HCT116 (cell line): ENCODE data around the gene HOXC4. TPM values are rescaled to one million over a fixed set of nuclear protein-coding genes. Genes with fewer than 3 reads are reported as not detected.

Source experiments
- ATAC-seq: fragments of 200-7000 bp; cut with Tn5 transposase; 2 replicates; pipeline ENCODE4 v1.9.1; 2020; ENCODE audit warnings: mild to moderate bottlenecking, moderate library complexity
- BruUV-seq: library from RNA; stranded (reverse); fragments of 400-500 nt; replicated peaks from 2 replicates; lab custom pipeline; 2021; lab: Mats Ljungman, UMichigan
- CTCF ChIA-PET: fragments of 300-600 bp; sonication (Branson Sonifier 250); formaldehyde crosslinking; loops from one replicate; lab custom pipeline; 2021; ENCODE audit warnings: antibody characterized with exemption; lab: Charles Lee
- POLR2A ChIA-PET: fragments of 300-600, 350-600 bp; sonication (Branson Sonifier 250); formaldehyde crosslinking; loops from one replicate; lab custom pipeline; 2021; ENCODE audit warnings: antibody characterized with exemption; lab: Charles Lee
- RAD21 ChIA-PET, 2 experiments: fragments of 300-600 bp; sonication (Branson Sonifier 250); formaldehyde crosslinking; loops; one replicate each; lab custom pipeline; 2023; ENCODE audit warnings: low total read pairs in 2 of 2; ENCODE audit not compliant: uncharacterized antibody in 2 of 2, unreplicated experiment in 2 of 2, low non-redundant PET in 1 of 2; lab: Charles Lee
- DNase-seq: peaks from one replicate; pipeline ENCODE4 v3.0.0-alpha.2; 2010; ENCODE audit warnings: low read depth, low spot score
- H2AFZ ChIP-seq: fragments of 200-600 bp; shearing (Covaris generic), sonication (generic); 2 replicates; pipeline ENCODE4 v1.6.1; 2017; ENCODE audit warnings: low read depth, mixed run types, mixed read lengths, antibody characterized with exemption, low read length; ENCODE audit not compliant: poor library complexity, severe bottlenecking
- H3K27ac ChIP-seq: 2 replicates; pipeline ENCODE4 v1.5.1; 2012; ENCODE audit warnings: low read depth, low read length
- H3K27me3 ChIP-seq: fragments of 200-600 bp; sonication (generic); 2 replicates; pipeline ENCODE4 v1.6.1; 2016; ENCODE audit warnings: mixed run types, low read length, mixed read lengths; ENCODE audit not compliant: insufficient read depth
- H3K36me3 ChIP-seq, 2 experiments: fragments of 200-500 bp in 1 of 2; fragments of 200-600 bp in 1 of 2; sonication (Bioruptor generic) in 1 of 2; sonication (generic) in 1 of 2; 2 replicates each; pipeline versions ENCODE4 v1.5.1 to v1.6.1; 2014 to 2016; ENCODE audit warnings: low read length in 2 of 2, inconsistent platforms in 1 of 2, mixed read lengths in 1 of 2, mixed run types in 1 of 2; ENCODE audit not compliant: insufficient read depth in 2 of 2, control insufficient read depth in 1 of 2
- H3K4me1 ChIP-seq, 2 experiments: fragments of 200-600 bp in 1 of 2; sonication (generic) in 1 of 2; 2 replicates each; pipeline versions ENCODE4 v1.5.1 to v1.6.1; 2012 to 2017; ENCODE audit warnings: low read length in 2 of 2, inconsistent platforms in 1 of 2, mild to moderate bottlenecking in 1 of 2, mixed read lengths in 1 of 2, mixed run types in 1 of 2, moderate library complexity in 1 of 2; ENCODE audit not compliant: insufficient read depth in 2 of 2, control insufficient read depth in 1 of 2
- H3K4me2 ChIP-seq: fragments of 200-600 bp; sonication (generic); 2 replicates; pipeline ENCODE4 v1.6.1; 2017; ENCODE audit warnings: mixed run types, low read length, mixed read lengths
- H3K4me3 ChIP-seq, 2 experiments: fragments of 200-600 bp in 1 of 2; sonication (generic) in 1 of 2; replicated peaks in 1 of 2; 2 replicates each; pipeline ENCODE4 v1.5.1; 2011 to 2016; ENCODE audit warnings: low read length in 2 of 2, control low read depth in 1 of 2, low read depth in 1 of 2, mild to moderate bottlenecking in 1 of 2, mixed read lengths in 1 of 2, mixed run types in 1 of 2
- H3K79me2 ChIP-seq: fragments of 200-600 bp; sonication (generic); 2 replicates; pipeline ENCODE4 v1.6.1; 2017; ENCODE audit warnings: mild to moderate bottlenecking, mixed run types, low read length, moderate library complexity, mixed read lengths; ENCODE audit not compliant: insufficient read depth
- H3K9ac ChIP-seq: fragments of 200-600 bp; sonication (generic); 2 replicates; pipeline ENCODE4 v1.6.1; 2016; ENCODE audit warnings: low read length, mixed read lengths
- H3K9me2 ChIP-seq: fragments of 200-600 bp; sonication (generic), shearing (Covaris generic); 2 replicates; pipeline ENCODE4 v1.6.1; 2017; ENCODE audit warnings: mixed run types, mild to moderate bottlenecking, moderate library complexity; ENCODE audit not compliant: insufficient read depth
- H3K9me3 ChIP-seq, 2 experiments: fragments of 200-500 bp in 1 of 2; fragments of 200-600 bp in 1 of 2; sonication (Bioruptor generic) in 1 of 2; sonication (generic) in 1 of 2; 2 replicates each; pipeline ENCODE4 v1.6.1; 2014 to 2017; ENCODE audit warnings: low read length in 2 of 2, mixed read lengths in 2 of 2, inconsistent platforms in 1 of 2, low read depth in 1 of 2, mild to moderate bottlenecking in 1 of 2, mixed run types in 1 of 2, moderate library complexity in 1 of 2; ENCODE audit not compliant: control insufficient read depth in 1 of 2, insufficient read depth in 1 of 2
- H4K20me1 ChIP-seq: fragments of 200-600 bp; sonication (generic), shearing (Covaris generic); 2 replicates; pipeline ENCODE4 v1.6.1; 2017; ENCODE audit warnings: mixed run types, mild to moderate bottlenecking, moderate library complexity; ENCODE audit not compliant: insufficient read depth
- CBX3 ChIP-seq: IDR thresholded peaks from 2 replicates; pipeline ENCODE4 v1.6.1; 2012; ENCODE audit warnings: low read depth
- EGR1 ChIP-seq: IDR thresholded peaks from 2 replicates; pipeline ENCODE4 v1.6.1; 2012; ENCODE audit warnings: low read depth
- ELF1 ChIP-seq: IDR thresholded peaks from 2 replicates; pipeline ENCODE4 v1.6.1; 2012; ENCODE audit warnings: low read depth, borderline replicate concordance
- EZH2phosphoT487 ChIP-seq: fragments of 200-600 bp; IDR thresholded peaks from 2 replicates; pipeline ENCODE4 v1.6.1; 2018; ENCODE audit warnings: antibody characterized with exemption, borderline replicate concordance
- FOSL1 ChIP-seq: IDR thresholded peaks from 2 replicates; pipeline ENCODE4 v1.6.1; 2012; ENCODE audit warnings: low read depth
- JUND ChIP-seq: IDR thresholded peaks from 2 replicates; pipeline ENCODE4 v1.6.1; 2012
- POLR2A ChIP-seq: IDR thresholded peaks from 2 replicates; pipeline ENCODE4 v1.7.0; 2011; ENCODE audit warnings: borderline replicate concordance; ENCODE audit not compliant: insufficient read depth, insufficient read length; ENCODE audit errors: extremely low read depth
- RAD21 ChIP-seq: IDR thresholded peaks from 2 replicates; pipeline ENCODE4 v1.6.1; 2012; ENCODE audit warnings: low read depth, mild to moderate bottlenecking
- SIN3A ChIP-seq: IDR thresholded peaks from 2 replicates; pipeline ENCODE4 v1.6.1; 2012; ENCODE audit warnings: low read depth
- TCF7L2 ChIP-seq: IDR thresholded peaks from 2 replicates; pipeline ENCODE4 v1.7.0; 2011; ENCODE audit warnings: borderline replicate concordance, inconsistent platforms; ENCODE audit not compliant: insufficient read depth, insufficient read length; ENCODE audit errors: extremely low read depth
- YY1 ChIP-seq: IDR thresholded peaks from 2 replicates; pipeline ENCODE4 v1.6.1; 2011; ENCODE audit warnings: low read length, low read depth, moderate library complexity, mild to moderate bottlenecking; ENCODE audit not compliant: insufficient replicate concordance; ENCODE audit errors: extremely low read depth
- ZNF274 ChIP-seq: fragments of 200-500 bp; sonication (Bioruptor generic); IDR thresholded peaks from 2 replicates; pipeline ENCODE4 v1.6.1; 2014; ENCODE audit warnings: mild to moderate bottlenecking, low read depth, low read length, inconsistent platforms
- intact Hi-C: fragments of 100-400 bp; cut with micrococcal nuclease; formaldehyde crosslinking; loops from 2 replicates; pipeline ENCODE4 v1.10.0; 2022
- total RNA-seq: library from RNA; stranded (reverse); gene quantifications from one replicate; pipeline ENCODE4 v1.2.1, GENCODE V29; 2021; ENCODE audit not compliant: unreplicated experiment
- TF ChIP-seq, protein P1 (sequence below), 3 experiments: fragments of 200-600 bp in 1 of 3; sonication (generic) in 1 of 3; IDR thresholded peaks in 2 of 3; conservative IDR thresholded peaks in 1 of 3; 2 replicates each; pipeline ENCODE4 v1.5.1; 2012 to 2017; ENCODE audit warnings: low read depth in 2 of 3, low read length in 2 of 3, antibody characterized with exemption in 1 of 3, borderline replicate concordance in 1 of 3, control low read depth in 1 of 3, mild to moderate bottlenecking in 1 of 3, mixed read lengths in 1 of 3, mixed run types in 1 of 3, moderate library complexity in 1 of 3; ENCODE audit not compliant: insufficient read depth in 1 of 3
- TF ChIP-seq, protein P2 (sequence below): IDR thresholded peaks from 2 replicates; pipeline ENCODE4 v1.6.1; 2012; ENCODE audit warnings: low read depth
- TF ChIP-seq, protein P3 (sequence below): IDR thresholded peaks from 2 replicates; pipeline ENCODE4 v1.6.1; 2011; ENCODE audit warnings: mild to moderate bottlenecking, low read length, moderate library complexity; ENCODE audit not compliant: insufficient replicate concordance; ENCODE audit errors: extremely low read depth

HOXC4 gene
- total RNA-seq, 1 experiment from 2014 or later: 1.5 TPM

DNA sequence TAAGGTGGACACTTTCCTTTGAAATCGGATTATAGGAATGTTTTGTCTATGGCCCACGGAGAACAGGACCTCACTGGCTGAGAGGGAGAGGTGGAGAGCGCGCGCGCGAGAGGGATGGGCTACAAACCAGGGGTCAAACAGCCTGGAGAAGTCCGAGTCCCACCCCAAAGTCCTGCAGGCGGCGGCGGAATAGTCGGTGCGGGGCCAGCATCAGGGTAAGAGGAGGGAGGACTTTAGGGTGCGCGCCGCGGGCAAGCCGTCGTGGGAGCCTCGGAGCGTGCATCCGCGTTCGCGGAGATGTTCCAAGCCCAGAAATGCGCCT lies 48.1 kb upstream of the HOXC4 start:
- TF ChIP-seq ZNF274: no peak
- TF ChIP-seq SIN3A: no peak
- no peak for TF ChIP-seq ELF1
- TF ChIP-seq EGR1: no peak
- TF ChIP-seq, protein P1, sequence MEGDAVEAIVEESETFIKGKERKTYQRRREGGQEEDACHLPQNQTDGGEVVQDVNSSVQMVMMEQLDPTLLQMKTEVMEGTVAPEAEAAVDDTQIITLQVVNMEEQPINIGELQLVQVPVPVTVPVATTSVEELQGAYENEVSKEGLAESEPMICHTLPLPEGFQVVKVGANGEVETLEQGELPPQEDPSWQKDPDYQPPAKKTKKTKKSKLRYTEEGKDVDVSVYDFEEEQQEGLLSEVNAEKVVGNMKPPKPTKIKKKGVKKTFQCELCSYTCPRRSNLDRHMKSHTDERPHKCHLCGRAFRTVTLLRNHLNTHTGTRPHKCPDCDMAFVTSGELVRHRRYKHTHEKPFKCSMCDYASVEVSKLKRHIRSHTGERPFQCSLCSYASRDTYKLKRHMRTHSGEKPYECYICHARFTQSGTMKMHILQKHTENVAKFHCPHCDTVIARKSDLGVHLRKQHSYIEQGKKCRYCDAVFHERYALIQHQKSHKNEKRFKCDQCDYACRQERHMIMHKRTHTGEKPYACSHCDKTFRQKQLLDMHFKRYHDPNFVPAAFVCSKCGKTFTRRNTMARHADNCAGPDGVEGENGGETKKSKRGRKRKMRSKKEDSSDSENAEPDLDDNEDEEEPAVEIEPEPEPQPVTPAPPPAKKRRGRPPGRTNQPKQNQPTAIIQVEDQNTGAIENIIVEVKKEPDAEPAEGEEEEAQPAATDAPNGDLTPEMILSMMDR (IDR thresholded peaks at IDR 0.05 in 2 of 3, conservative IDR thresholded peaks at IDR 0.05 in 1 of 3; ENCODE audit: borderline replicate concordance in 1 of 3, insufficient read depth in 1 of 3, low read depth in 2 of 3, low read length in 2 of 3): no peak
- no peak for TF ChIP-seq EZH2phosphoT487
- no peak for TF ChIP-seq RAD21
- no peak for TF ChIP-seq POLR2A
- TF ChIP-seq CBX3: no peak
- TF ChIP-seq, protein P2, sequence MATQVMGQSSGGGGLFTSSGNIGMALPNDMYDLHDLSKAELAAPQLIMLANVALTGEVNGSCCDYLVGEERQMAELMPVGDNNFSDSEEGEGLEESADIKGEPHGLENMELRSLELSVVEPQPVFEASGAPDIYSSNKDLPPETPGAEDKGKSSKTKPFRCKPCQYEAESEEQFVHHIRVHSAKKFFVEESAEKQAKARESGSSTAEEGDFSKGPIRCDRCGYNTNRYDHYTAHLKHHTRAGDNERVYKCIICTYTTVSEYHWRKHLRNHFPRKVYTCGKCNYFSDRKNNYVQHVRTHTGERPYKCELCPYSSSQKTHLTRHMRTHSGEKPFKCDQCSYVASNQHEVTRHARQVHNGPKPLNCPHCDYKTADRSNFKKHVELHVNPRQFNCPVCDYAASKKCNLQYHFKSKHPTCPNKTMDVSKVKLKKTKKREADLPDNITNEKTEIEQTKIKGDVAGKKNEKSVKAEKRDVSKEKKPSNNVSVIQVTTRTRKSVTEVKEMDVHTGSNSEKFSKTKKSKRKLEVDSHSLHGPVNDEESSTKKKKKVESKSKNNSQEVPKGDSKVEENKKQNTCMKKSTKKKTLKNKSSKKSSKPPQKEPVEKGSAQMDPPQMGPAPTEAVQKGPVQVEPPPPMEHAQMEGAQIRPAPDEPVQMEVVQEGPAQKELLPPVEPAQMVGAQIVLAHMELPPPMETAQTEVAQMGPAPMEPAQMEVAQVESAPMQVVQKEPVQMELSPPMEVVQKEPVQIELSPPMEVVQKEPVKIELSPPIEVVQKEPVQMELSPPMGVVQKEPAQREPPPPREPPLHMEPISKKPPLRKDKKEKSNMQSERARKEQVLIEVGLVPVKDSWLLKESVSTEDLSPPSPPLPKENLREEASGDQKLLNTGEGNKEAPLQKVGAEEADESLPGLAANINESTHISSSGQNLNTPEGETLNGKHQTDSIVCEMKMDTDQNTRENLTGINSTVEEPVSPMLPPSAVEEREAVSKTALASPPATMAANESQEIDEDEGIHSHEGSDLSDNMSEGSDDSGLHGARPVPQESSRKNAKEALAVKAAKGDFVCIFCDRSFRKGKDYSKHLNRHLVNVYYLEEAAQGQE: no peak
- TF ChIP-seq YY1: no peak
- TF ChIP-seq FOSL1: no peak
- TF ChIP-seq, protein P3, sequence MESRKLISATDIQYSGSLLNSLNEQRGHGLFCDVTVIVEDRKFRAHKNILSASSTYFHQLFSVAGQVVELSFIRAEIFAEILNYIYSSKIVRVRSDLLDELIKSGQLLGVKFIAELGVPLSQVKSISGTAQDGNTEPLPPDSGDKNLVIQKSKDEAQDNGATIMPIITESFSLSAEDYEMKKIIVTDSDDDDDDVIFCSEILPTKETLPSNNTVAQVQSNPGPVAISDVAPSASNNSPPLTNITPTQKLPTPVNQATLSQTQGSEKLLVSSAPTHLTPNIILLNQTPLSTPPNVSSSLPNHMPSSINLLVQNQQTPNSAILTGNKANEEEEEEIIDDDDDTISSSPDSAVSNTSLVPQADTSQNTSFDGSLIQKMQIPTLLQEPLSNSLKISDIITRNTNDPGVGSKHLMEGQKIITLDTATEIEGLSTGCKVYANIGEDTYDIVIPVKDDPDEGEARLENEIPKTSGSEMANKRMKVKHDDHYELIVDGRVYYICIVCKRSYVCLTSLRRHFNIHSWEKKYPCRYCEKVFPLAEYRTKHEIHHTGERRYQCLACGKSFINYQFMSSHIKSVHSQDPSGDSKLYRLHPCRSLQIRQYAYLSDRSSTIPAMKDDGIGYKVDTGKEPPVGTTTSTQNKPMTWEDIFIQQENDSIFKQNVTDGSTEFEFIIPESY: no peak
- TF ChIP-seq TCF7L2: no peak
- TF ChIP-seq JUND: no peak
- ChIA-PET POLR2A (interaction anchor here (0.7 kb wide), 1 partner anchor 12 kb away, joined by 4 read pairs; no protein-coding TSS in a partner anchor), CTCF (interaction anchor here (0.6 to 3.5 kb wide), 21 partner anchors 10 to 363 kb away, joined by 3 to 68 read pairs (median 4); partner anchors contain the start of genes CBX5, HNRNPA1, HOXC10 and HOXC5), RAD21 (interaction anchor here (0.8 to 2.3 kb wide), 6 partner anchors 9 to 202 kb away, joined by 3 to 18 read pairs (median 6); no protein-coding TSS in a partner anchor)
- Histone ChIP-seq H3K4me3 (no peak overlapping the region), H3K4me1 (peaks cover 5 to 18% of the 10 kb centered on the region in 2 experiments), H2AFZ (no peak overlapping the region), H3K9me3 (no peaks in the 10 kb centered on the region), H3K9me2 (no peaks in the 10 kb centered on the region), H3K4me2 (no peak overlapping the region), H4K20me1 (no peaks in the 10 kb centered on the region), H3K36me3 (peaks cover 0 to 6% of the 10 kb centered on the region in 2 experiments; a peak in 1 of 4 replicates), H3K27me3 (no peaks in the 10 kb centered on the region), H3K27ac (no peak overlapping the region), H3K9ac (no peak overlapping the region), H3K79me2 (peaks cover 12% of the 10 kb centered on the region)
- DNase-seq (no peak), ATAC-seq (no peak)
- no TSS peak for BruUV-seq
- intact Hi-C loops: no loop called here
